ELF-1 (cell line): Measurements from ENCODE around the gene SYNJ2.
A peak's percentile ranks its signal among the peaks of the same experiment; 100 is the strongest.

Source experiments
- DNase-seq: peaks from one replicate; pipeline ENCODE4 v3.0.0-alpha.2; 2016; ENCODE audit warnings: low read depth, low spot score

The SYNJ2 gene

DNA sequence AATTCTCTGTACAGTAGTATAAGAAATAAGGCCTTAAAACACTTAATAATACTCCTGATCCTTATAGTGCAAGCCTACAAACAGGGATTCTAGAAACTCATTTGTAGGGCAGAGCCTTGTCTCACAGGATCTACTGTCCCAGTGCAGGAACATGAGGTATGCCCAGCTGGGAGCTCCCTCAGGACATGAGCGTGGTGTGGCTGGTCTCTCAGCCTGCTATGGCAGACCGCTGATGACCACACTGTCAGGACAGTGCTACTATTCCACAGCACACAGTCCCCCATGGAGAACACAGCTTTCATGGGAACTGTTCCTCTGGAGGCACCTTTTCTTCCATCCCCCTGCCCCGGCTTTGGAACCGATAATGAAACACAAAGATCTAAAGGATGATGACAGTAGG lies 133.4 kb downstream of the SYNJ2 start:
- DNase-seq: no peak

DNA sequence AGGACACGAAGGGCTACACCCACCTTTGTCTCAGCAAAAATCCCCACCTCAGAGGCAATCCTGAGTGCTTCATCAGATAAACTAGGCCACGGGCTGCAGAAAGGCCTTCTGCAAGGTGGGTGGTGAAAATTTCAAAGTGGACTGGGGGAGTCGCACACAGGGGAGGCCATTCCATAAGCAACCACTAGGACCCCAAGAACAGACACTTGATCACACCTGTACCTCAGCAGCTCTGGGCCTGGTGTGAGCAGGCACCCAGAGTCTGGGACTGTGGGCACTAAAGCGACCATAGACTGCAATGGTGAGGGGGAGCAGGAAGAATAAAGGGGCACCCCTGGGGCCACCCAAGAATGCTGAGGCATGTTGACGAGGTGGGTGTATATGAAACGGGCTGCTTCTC lies 133.8 kb downstream of the SYNJ2 start:
- DNase-seq: no peak

DNA sequence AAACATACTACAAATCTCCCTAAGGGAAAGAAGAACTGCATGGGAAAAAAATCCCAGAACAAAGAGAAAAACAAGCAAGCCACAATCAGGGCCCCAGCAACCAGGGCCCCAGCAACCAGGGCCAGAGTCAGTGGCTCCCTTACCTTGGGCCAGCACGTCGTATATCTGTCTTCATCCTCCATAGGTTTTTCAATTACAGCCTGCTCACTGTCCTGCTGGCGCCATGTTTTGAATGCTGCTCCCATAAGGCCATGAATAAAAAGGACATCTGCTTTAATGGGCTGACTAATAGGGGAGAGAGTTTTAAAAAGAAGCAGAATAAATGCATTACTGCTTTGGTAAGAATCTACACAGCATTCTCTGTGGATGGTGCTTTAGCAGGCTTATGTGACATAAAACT lies 137.2 kb downstream of the SYNJ2 start:
- peak; percentile 4 for DNase-seq

DNA sequence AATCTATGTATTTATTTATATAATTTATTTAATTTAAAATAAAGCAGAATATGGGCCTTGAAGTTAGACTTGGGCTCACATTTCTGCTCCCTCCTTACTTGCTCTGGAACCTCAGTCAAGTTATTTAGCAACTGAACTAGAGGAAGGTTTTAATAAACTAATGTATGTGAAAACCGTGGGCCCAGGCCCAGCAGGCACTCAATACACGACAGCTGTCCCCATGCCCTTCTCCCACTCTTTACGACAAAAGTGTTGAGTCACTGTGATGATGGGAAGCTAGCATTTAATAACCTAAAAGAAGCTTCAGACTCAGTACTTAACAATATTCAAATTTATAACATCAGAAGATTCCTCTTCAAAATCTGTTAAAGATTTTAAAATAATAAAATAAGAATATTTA lies 139.7 kb downstream of the SYNJ2 start:
- DNase-seq: no peak

DNA sequence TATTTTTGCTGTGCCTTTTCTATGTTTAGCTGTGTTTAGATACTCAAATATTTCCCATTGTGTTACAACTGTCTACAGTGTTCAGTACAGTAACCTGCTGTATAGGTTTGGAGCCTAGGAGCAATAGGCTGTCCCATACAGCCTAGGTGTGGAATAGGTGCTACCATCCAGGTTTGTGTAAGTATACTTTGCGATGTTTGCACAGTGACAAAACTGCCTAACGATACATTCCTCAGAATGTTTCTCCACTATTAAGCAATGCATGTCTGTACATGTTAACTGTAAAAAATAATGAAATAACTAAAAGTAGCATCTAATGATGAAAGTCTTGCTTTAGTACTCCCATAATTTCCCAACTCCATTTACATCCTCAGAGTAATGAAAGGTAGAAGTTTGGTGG lies 140.4 kb downstream of the SYNJ2 start:
- no peak for DNase-seq

DNA sequence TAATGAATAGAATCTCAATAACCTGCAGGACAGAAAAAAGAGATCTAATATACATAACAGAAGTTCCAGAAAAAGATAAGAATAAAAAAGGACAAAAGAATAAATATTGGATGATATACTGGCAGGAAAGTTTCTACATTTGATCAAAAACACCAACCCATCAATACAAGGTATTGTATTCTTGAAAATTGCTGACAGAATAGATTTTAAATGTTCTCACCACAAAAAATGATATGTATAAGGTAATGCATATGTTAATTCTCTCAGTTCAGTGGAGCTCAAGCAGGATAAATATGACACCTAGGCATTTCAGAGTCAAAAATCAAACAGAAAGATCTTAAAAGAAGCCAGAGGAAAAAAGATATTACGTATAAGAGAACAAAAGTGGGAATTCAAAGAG lies 142.6 kb downstream of the SYNJ2 start:
- no peak for DNase-seq

DNA sequence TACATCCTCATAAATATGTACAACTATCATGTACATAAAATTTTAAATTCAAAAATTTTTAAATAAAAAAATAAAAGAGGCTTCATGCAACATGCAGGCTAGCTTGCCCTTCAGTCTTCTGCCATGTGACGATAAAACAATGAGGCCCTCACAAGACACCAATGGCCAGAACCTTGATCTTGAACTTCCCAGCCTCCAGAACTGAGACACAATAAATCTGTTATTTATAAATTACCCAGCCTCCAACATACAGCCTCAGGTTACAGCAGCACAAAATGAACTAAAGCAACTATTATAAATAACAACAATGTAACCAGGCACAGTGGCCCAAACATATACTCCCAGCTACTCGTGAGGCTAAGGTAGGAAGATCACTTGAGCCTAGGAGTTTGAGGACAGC lies 143.6 kb downstream of the SYNJ2 start:
- no peak for DNase-seq

DNA sequence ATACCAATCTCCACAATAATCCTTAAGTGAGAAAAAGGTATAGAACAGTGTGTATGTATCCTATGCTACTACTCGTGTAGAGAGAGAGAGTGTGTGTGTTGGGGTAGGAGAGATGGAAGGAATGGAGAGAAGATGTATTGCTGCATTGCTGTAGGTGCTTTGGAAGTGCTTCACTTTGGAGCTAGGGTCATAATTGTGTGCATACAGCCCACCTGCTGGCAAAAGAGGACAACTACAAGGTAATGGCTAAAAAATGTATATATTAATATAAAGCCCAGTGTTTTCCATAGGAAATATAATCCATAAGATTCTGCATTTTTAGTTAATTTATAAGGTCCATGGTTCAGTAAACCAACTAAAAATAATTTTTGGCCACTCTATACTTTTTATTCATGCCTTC lies 150.3 kb downstream of the SYNJ2 start:
- no peak for DNase-seq

DNA sequence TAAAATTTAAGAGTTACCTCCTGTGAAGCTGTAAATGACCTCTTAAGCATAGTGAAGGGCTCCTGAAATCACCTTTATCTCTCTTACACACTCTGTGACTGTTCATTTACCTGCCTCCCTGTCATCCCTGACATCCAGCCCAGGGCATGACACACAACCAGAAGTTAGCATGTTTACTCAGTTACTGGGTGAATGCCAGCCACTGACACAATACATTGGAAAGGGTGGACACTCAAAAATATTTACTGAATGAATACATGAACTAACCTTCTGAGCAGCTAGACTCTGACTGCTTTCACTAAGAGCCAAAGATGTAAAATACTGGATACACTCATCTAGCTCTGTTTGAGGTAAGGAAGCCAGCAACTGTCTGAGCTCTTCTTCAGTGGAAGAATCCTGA lies 161.1 kb downstream of the SYNJ2 start:
- DNase-seq: no peak

DNA sequence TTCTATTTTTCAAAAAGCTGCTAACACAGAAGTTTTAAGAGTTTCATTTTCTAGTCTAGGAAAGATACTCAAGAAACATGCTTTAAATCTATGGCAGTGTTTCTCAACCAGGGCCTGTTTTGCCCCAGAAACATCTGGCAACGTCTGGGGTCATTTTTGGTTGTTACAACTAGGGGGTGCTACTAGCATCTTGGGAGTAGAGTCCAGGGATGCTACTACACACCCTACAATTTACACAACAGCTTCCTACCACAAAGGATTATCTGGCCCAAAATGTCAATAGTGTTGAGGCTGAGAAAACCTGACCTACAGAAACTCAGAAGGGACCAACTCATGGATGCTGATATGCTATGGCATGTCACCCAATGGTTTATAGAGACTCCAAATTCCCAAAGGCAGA lies 162.0 kb downstream of the SYNJ2 start:
- peak; percentile 23 for DNase-seq
